Activated CD8-positive, alpha-beta memory T cell treated with anti-CD3 and anti-CD28 coated beads for 4 hours (primary cell): Measurements from ENCODE around the gene SH3RF3.
"Not testable (repeated sequence)": the region's sequence is repeated elsewhere in the genome, so short reads cannot be mapped to it uniquely, and the experiment has no call there.

ENCODE experiments used
- DNase-seq, 2 donors: peaks; one replicate each; pipeline ENCODE4 v3.0.0-alpha.2; 2020; ENCODE audit warnings: low read depth in 2 of 2

Gene SH3RF3

DNA sequence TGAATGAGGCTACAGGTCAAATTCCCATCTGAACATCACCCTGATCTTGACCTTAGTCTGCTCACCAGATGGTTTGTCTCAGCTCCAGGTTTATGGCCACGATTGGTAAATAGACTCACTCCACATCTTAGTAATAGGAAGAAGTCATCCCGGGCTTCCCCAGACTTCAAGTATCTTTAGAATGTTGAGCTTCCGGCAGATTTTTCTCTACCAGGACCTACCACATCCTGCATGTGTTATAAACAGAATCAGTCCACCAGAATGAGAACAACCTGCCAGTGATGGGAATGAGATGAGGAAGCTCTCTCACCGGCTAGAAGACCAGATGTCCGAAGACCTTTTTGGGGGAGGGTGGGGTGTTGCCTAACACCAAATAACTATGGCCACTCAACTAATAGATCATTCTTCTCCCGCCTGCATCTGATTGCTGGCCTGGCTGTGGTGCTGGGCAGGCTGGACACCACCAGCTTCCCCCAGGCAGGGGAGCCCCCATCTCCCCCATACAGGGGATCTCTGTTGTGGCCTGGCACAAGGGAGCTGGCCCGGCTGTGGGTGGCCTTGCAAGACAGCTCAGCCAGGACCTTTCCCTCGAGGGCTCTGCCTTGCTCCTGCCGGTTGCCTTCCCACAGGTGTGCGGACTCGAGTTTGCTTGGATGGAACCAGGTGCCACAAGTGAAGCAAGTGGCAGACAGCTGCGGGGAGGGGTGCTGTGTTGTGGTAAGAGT, 88.5 kb downstream of the SH3RF3 start:
- no peak for DNase-seq

DNA sequence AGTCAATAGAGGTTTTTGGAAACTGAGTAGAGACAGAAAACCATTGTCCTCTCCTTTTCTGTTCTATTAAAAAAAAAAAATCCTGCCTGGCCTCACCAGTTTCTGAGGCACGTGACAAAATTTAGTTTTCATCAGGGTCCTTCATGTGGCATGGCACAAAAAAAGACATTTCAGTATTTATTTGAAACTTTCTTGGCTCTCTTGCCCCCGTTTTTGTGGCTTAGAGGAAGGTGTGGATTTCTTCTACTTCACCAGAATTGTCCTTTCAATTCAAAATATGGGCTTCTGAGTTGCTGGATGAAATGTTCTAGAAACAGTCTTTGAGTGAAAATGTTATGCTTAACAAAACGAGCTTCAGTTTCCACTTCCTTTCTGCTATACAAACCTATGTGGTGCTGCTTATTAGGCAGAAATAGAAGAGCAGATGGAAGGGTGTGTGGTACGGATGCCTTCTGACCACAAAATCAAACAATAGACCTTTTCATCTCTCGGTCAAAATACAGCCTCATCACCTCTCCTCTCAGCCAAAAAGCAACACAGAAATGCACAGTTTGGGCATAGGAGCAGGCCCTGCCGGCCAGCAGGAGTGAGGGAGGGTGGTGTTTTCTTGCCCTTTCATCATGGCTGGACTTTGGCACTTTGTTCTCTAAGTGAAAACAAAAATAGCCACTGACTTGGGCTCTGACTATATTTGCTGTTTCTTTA, 89.2 kb downstream of the SH3RF3 start:
- DNase-seq: no peak

DNA sequence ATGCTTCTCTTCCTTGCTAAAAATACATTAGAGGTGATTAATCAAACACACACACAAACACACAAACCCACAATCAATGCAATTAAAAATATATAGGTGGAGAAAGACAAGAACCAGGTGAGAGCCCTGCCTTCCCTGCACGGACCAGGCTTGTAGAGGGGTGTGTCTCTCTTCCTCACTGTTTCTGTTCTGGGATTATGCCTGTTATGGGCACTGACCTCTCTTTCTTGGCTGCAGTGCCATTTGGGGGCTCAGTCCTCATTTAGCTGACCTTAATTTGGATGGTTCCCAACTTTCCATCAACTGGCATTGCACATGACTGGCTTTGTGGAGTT, 89.8 kb downstream of the SH3RF3 start:
- DNase-seq: no peak

- DNase-seq: no peak
These were observed 91.9 kb downstream of the SH3RF3 start for GRCh38 chr2:109220860-109221259.

DNA sequence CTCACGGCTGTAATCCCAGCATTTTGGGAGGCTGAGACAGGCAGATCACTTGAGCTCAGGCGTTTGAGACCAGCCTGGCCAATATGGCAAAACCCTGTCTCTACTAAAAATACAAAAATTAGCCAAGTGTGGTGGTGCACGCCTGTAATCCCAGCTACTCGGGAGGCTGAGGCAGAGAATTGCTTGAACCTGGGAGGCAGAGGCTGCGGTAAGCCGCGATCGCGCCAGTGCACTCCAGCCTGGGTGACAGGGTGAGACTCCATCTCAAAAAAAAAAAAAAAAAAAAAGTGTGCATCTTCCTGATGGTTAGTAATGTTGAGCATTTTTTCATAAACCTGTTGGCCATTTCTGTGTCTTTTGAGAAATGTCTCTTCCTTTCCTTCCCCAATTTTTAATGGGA, 92.3 kb downstream of the SH3RF3 start:
- DNase-seq: not testable (repeated sequence)

- DNase-seq: no peak
These were observed 93.4 kb downstream of the SH3RF3 start for GRCh38 chr2:109222422-109222821.

GRCh38 chr2:109222825-109223471, 93.9 kb downstream of the SH3RF3 start:
- no peak for DNase-seq

- no peak for DNase-seq
These were observed 94.5 kb downstream of the SH3RF3 start for GRCh38 chr2:109223490-109223889.

DNA sequence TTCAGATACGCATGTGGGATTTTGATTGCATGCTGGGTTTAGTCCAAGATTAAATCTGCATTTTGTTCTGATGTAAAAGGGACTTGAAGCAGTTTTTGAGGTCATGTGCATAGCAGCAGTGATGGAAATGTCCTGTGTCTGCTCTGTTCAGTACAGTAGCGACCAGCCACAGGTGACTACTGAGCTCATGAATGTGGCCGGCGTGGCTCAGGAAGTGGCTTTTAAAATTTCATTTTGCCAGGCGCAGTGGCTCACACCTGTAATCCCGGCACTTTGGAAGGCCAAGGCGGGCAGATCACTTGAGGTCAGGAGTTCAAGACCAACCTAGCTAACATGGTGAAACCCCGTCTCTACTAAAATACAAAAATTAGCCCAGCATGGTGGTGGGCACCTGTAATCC, 95.3 kb downstream of the SH3RF3 start:
- DNase-seq: not testable (repeated sequence)

DNA sequence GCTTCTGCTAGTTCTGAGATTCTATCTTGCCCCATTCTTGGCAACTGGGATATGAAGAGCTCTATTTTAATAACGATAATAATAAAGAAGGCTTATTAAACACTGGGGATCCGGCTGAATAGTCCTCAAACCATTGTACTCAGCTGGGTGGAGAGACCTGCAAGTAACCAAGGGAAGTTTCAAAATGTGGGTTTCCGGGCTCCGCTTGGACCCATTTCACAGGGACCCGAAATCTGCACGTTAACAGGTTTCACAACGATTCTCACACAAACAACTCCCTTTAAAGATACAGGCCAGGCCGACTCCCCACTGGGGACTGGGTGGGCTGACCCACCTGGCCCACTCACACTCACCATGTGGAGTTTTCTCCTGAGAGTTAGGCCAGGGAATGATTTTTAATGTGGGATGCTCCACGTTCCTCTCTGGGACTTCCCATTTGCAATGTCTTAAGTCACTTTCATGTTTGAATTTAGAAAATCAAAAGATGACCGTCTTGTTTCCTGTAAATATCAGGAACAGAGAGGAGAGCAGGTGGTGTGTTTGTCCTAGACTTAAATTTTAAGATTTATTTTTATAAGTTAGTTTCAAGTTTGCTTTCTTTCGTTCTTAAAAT, 96.3 kb downstream of the SH3RF3 start:
- DNase-seq: no peak

DNA sequence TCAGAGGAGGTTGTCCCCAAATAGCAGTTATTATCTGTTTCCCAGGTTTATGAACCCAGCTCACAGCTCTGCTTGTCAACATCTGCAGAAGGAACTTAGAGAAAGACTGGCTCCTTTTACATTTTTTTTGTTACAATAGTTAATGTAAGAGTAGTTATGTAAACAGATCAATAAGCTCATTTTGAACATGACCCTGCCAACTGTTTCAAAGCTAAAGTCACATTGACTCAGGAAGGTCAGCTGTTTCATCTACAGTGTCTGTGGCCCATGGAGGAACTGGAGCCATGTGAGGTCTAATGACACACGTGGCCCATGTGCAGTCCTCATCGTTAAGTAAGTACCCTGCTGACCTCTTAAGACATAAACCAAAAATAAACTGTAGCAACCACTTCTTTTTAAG, 97.1 kb downstream of the SH3RF3 start:
- no peak for DNase-seq

DNA sequence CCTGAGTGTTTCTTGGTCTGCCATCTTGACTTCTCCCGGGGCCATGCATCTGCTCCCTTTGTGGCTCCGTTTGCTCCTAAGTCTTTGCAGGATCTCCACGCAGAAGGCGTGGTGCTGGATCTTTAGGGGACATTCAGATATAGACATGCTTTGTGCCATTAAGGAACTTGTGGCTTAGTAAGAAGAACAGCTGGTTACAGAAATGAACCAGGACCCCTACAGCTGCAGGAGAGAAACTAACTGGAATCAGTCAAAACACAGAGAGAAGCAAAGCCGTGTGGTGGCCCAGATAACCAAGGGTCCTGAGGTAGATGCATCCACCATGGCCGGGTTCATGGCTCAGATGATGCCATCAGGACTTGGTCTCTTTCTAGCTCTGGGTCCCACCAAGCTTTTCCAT, 97.6 kb downstream of the SH3RF3 start:
- DNase-seq: no peak

GRCh38 chr2:109229094-109229675, 100.2 kb downstream of the SH3RF3 start:
- DNase-seq: no peak

- no peak for DNase-seq
These were observed 102.0 kb downstream of the SH3RF3 start for GRCh38 chr2:109230941-109231420.

GRCh38 chr2:109231428-109231827, 102.4 kb downstream of the SH3RF3 start:
- DNase-seq: no peak

GRCh38 chr2:109231996-109232705, 103.1 kb downstream of the SH3RF3 start:
- no peak for DNase-seq

DNA sequence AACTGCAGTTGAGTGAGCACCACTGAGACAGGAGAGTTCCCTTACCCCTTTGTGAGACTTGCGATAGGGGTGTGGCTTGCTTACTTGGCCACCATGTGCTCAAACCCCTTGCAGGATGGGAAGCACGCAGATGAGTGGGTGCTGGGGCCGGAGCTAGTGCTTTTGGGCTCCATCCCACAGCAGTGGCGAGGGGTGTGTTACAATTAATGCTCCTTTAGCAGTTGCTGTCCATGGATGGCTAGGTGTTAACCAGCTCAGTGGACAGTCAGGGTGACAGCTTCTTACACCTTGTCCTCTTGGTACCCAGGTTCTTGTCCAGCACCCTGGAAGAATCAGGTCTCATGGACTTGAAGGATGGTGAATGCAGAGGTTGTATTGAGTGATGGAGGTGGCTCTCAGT, 103.9 kb downstream of the SH3RF3 start:
- DNase-seq: no peak

- DNase-seq: no peak
These were observed 104.6 kb downstream of the SH3RF3 start for GRCh38 chr2:109233643-109234042.

DNA sequence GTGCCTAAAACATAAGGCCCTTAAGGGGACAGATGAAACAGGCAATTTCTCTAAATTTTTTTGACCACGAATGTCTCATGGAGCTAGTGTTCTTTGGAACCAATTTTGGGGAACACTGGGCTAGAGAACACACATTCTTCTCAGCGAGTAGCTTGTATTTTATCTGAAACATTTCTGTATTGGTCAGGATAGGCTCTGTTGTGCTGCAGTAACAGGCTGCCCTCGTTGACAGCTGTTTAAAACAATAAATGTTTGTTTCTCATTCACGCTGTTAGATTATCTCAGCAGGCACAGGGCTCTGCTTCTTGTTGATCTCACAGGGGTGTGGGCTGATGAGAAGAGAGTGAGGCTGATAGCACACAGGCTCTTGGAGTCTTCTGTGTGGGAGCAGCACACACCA, 105.3 kb downstream of the SH3RF3 start:
- DNase-seq: no peak

GRCh38 chr2:109236147-109236546, 107.1 kb downstream of the SH3RF3 start:
- no peak for DNase-seq

DNA sequence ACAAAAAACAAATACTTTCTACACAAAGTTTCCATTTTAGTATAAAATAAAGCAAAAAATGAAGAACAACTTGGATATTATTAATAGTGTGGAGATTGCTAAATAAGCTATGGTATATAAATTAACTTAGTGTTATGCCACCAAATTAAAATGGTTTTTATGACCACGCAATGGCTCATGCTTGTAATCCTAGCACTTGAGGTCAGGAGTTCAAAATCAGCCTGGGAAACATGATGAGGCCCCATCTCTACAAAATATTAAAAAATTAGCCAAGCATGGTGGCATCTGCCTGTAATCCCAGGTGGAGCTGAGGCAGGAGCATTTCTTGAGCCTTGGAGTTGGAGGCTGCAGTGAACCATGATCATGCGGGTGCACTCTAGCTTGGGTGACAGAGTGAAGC, 108.8 kb downstream of the SH3RF3 start:
- DNase-seq: no peak

DNA sequence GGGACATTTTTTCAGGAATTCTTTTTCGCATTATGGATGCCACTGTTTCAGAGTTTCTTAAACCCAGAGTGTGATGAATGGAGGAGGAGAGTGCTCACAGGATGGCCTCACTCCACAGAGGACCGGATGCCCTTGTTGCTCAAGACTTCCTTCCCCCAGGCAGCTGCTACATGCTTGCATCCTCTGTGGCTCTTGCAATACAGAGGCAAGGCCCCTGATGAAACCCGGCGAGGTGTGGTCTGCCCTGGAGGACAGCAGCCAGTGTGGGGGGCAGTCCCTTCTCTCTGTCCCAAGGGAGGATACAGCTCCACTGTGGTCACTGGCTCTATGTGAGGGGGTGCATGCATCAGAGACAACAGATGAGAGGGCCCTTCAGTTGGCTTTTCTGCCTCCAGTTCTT, 109.6 kb downstream of the SH3RF3 start:
- no peak for DNase-seq
